SJCRH30 (cell line): ENCODE data around the gene HEMK1. TPM values are rescaled to one million over a fixed set of nuclear protein-coding genes. Genes with fewer than 3 reads are reported as not detected.
A peak's percentile ranks its signal among the peaks of the same experiment; 100 is the strongest.

Experiments
- DNase-seq, 2 experiments: peaks; one replicate each; pipeline ENCODE4 v3.0.0-alpha.2; 2015 to 2020
- H3K27ac ChIP-seq: fragments of 250-450 bp; sonication (Bioruptor Pico); 2 replicates; pipeline ENCODE4 v1.5.1; 2020; ENCODE audit warnings: mild to moderate bottlenecking, moderate library complexity
- H3K27me3 ChIP-seq: fragments of 250-450 bp; sonication (Bioruptor Pico); 2 replicates; pipeline ENCODE4 v1.5.1; 2020; ENCODE audit warnings: mild to moderate bottlenecking, moderate library complexity
- H3K36me3 ChIP-seq: fragments of 250-450 bp; sonication (Bioruptor Pico); 2 replicates; pipeline ENCODE4 v1.5.1; 2020; ENCODE audit warnings: mild to moderate bottlenecking, moderate library complexity
- H3K4me1 ChIP-seq: fragments of 250-450 bp; sonication (Bioruptor Pico); 2 replicates; pipeline ENCODE4 v1.5.1; 2020; ENCODE audit warnings: mild to moderate bottlenecking, moderate library complexity
- H3K4me3 ChIP-seq: fragments of 250-450 bp; sonication (Bioruptor Pico); 2 replicates; pipeline ENCODE4 v1.5.1; 2020; ENCODE audit warnings: mild to moderate bottlenecking, moderate library complexity
- H3K9me3 ChIP-seq: fragments of 250-450 bp; sonication (Bioruptor Pico); replicated peaks from 2 replicates; pipeline ENCODE4 v1.5.1; 2020; ENCODE audit warnings: mild to moderate bottlenecking, moderate library complexity
- total RNA-seq: library from RNA; depleted of rRNA; stranded (reverse); fragments of >200 nt; shearing (Covaris generic); gene quantifications from 2 replicates; pipeline ENCODE4 v1.2.3, GENCODE V29; 2014

HEMK1 gene
- total RNA-seq, 1 experiment from 2014 or later: 6.2 TPM

- Histone ChIP-seq H3K4me3 (no peak overlapping the region), H3K27ac (no peak overlapping the region), H3K27me3 (no peaks in the 10 kb centered on the region), H3K4me1 (no peaks in the 10 kb centered on the region), H3K36me3 (no peaks in the 10 kb centered on the region), H3K9me3 (no peaks in the 10 kb centered on the region)
- DNase-seq: no peak
Measured at GRCh38 chr3:50577348-50577747, 8.0 kb downstream of the HEMK1 start.

DNA sequence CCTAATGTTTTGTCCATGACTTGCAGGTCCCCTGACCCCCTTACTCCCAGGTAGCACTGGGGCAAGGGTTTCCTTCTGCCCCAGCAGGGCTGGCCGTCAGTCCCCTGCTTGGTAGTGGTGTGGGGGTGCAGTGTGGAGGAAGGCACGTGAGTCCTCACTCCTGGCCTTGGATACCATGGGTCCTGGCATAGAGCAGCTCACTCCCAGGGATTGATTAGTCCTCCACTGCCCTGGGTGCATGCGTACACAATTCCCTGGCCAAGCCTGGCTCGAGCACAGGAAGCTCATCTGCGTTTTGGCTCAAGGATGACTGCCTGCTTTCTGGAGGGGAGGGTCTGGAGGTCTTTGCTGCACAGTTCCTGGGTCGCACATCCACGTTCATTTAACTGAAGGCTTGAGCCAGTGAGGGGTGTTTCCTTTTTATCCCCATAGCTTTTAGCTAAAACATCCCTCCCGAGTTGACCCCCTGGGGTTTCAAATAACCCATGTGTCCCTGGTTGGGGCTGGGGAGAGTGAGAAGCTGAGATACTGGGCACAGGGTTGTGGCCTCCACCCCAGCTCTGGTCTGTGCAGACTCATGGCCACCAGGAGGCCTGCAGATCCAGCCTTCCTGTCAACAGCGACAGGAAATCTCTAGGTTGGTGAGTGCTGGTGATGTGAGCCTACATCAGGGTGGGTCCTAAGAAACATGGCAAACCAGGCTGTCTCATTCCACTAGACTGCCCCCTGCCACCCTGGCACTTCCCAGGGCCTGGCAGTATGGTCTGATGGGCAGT is 11.5 kb downstream of the HEMK1 start:
- Histone ChIP-seq H3K36me3 (no peaks in the 10 kb centered on the region), H3K27ac (no peak overlapping the region)

DNA sequence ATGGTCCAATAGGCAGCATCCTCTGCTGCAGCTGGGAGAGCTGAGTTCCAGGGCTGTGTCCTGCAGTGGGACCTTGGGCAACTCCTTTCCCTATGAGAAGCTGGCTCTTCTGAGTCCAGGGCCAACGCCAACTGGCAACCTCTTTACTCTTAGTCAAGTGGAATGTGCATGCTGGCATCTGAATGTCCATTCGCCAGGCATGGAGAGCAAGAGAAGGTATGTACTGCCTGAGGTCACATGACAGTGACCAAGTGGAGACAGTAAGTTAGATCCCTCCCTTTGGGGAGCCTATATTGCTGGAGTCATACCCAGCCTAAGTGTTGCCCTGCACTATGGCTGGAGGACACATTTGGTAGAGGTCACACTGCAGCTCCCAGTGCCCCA is 12.1 kb downstream of the HEMK1 start:
- no peaks in the 10 kb centered on the region for H3K4me1 ChIP-seq
- no peak overlapping the region for H3K4me3 ChIP-seq
- H3K27ac ChIP-seq: no peak overlapping the region
- H3K36me3 ChIP-seq: no peaks in the 10 kb centered on the region
- H3K27me3 ChIP-seq: no peaks in the 10 kb centered on the region
- no peak for DNase-seq
- H3K9me3 ChIP-seq: no peaks in the 10 kb centered on the region

More for the DNA sequence above, 11.5 kb downstream of the HEMK1 start:
- no peaks in the 10 kb centered on the region for H3K4me1 ChIP-seq
- no peak for DNase-seq
- H3K4me3 ChIP-seq: no peak overlapping the region
- no peaks in the 10 kb centered on the region for H3K9me3 ChIP-seq
- H3K27me3 ChIP-seq: no peaks in the 10 kb centered on the region

- DNase-seq: no peak
- no peaks in the 10 kb centered on the region for H3K36me3 ChIP-seq
- no peak overlapping the region for H3K4me3 ChIP-seq
- H3K9me3 ChIP-seq: no peaks in the 10 kb centered on the region
- H3K4me1 ChIP-seq: no peaks in the 10 kb centered on the region
- no peak overlapping the region for H3K27ac ChIP-seq
- no peaks in the 10 kb centered on the region for H3K27me3 ChIP-seq
Measured at GRCh38 chr3:50582083-50582482, 12.8 kb downstream of the HEMK1 start.

DNA sequence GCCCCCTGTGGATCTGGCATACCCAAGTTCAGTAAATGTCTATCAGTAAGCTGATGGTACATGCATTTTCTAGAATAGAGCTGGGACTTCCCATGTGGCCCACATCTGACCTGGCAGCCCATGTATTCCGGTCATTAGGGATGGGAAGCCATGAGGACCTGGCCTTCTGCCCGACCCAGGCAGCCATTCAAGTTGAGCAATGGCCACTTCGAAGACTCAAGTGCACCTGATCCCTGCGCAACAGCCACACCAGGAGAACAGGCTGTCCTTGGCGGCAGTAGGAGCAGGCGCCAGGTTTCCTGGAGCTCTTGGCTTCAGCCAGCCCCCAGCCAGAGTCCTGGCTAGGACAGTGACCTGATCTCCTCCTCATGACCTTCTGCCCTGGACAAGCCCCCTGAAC is 14.6 kb downstream of the HEMK1 start:
- H3K4me1 ChIP-seq: 0 out of 2 replicates have a peak, but pooled peaks cover 3% of the 10 kb centered on the region
- H3K9me3 ChIP-seq: no peaks in the 10 kb centered on the region
- H3K27me3 ChIP-seq: no peaks in the 10 kb centered on the region
- no peak overlapping the region for H3K4me3 ChIP-seq
- DNase-seq: no peak
- no peaks in the 10 kb centered on the region for H3K36me3 ChIP-seq
- H3K27ac ChIP-seq: no peak overlapping the region

DNA sequence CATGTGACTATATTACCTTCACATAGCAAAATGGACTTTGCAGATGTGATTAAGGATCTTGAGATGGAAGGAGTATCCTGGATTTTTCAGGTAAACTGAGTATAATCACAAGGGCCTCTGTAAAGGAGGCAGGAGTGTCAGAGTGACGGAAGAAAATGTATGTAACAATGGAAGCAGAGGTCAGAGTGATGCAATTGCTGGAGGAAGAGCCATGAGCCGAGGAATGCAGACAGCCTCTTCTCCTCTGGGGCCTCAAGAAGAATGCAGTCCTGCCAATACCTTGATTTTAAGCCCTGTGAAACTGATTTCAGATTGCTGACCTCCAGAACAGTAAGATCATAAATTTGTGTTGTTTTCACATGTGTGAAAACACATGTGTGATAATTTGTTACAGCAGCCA is 15.1 kb downstream of the HEMK1 start:
- Histone ChIP-seq H3K4me1 (peaks cover 5% of the 10 kb centered on the region; the same call in 1 of the 2 replicates), H3K4me3 (no peak overlapping the region)

GRCh38 chr3:50585919-50586762 is 16.8 kb downstream of the HEMK1 start:
- DNase-seq: no peak
- H3K4me3 ChIP-seq: no peak overlapping the region
- no peaks in the 10 kb centered on the region for H3K27me3 ChIP-seq
- H3K27ac ChIP-seq: no peak overlapping the region
- H3K36me3 ChIP-seq: no peaks in the 10 kb centered on the region
- no peaks in the 10 kb centered on the region for H3K9me3 ChIP-seq
- peaks cover 17% of the 10 kb centered on the region for H3K4me1 ChIP-seq

More for the DNA sequence above, 15.1 kb downstream of the HEMK1 start:
- no peaks in the 10 kb centered on the region for H3K36me3 ChIP-seq
- no peak for DNase-seq
- H3K27me3 ChIP-seq: no peaks in the 10 kb centered on the region
- no peak overlapping the region for H3K27ac ChIP-seq
- H3K9me3 ChIP-seq: no peaks in the 10 kb centered on the region

- peaks cover 22% of the 10 kb centered on the region for H3K4me1 ChIP-seq
- no peak for DNase-seq
- H3K27ac ChIP-seq: no peak overlapping the region
- no peaks in the 10 kb centered on the region for H3K9me3 ChIP-seq
- no peaks in the 10 kb centered on the region for H3K36me3 ChIP-seq
- no peak overlapping the region for H3K4me3 ChIP-seq
- no peaks in the 10 kb centered on the region for H3K27me3 ChIP-seq
Measured at GRCh38 chr3:50586763-50587070, 17.4 kb downstream of the HEMK1 start.

- Histone ChIP-seq H3K4me1 (peaks cover 25% of the 10 kb centered on the region), H3K27me3 (no peaks in the 10 kb centered on the region), H3K36me3 (no peaks in the 10 kb centered on the region), H3K4me3 (no peak overlapping the region), H3K9me3 (no peaks in the 10 kb centered on the region), H3K27ac (no peak overlapping the region)
- no peak for DNase-seq
Measured at GRCh38 chr3:50587373-50587772, 18.1 kb downstream of the HEMK1 start.

DNA sequence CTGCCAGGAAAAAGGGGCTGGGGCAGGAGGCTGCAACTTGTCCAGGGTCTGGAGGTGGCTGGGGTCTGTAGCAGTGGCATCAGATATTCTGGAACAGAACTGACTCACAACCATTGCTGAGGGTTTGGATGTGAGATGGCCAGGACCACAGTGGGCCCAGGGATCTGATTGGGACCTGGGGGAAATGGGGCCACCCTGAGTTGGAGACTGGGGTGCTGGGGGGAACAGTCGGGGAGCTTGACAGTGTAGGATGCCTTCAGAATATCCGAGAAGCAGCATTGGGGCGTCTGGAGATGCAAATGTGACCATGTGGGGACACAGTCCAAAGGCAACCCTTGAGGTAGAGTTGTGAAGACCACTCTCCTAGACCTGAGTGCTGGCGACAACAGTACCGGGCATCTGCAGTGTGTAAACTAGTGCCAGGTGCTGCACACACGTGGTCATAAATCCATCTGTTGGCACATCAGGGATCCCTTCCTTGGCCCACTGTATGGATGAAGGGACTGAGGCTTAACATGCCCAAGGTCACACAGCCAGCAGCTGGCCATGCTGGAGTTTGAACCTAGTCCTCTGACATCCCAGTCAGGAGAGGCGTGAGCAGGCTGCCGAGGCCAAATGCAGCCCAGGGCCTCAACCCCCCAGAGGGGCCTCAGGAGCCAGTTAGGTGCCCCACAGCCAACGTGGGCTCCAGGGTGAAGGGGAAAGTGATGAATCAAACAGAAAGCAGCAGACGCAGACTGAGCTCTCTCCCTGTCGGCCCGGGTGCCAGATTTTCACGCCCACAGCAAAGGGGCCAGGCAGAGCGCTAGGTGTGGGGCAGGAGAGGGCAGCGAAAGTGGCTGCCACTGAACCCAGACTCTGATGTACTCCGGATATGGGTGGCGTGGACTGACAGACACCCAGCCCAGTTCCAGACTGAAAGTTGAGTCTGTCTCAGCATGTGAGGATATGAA is 18.8 kb downstream of the HEMK1 start:
- no peak for DNase-seq
- no peaks in the 10 kb centered on the region for H3K36me3 ChIP-seq
- no peaks in the 10 kb centered on the region for H3K27me3 ChIP-seq
- no peaks in the 10 kb centered on the region for H3K9me3 ChIP-seq
- no peak overlapping the region for H3K4me3 ChIP-seq
- peaks cover 28% of the 10 kb centered on the region for H3K4me1 ChIP-seq
- H3K27ac ChIP-seq: no peak overlapping the region

GRCh38 chr3:50588759-50589433 is 19.6 kb downstream of the HEMK1 start:
- Histone ChIP-seq H3K36me3 (no peaks in the 10 kb centered on the region), H3K4me3 (no peak overlapping the region), H3K4me1 (peaks cover 28% of the 10 kb centered on the region), H3K27ac (no peak overlapping the region), H3K27me3 (no peaks in the 10 kb centered on the region), H3K9me3 (no peaks in the 10 kb centered on the region)
- peak; percentile 35 to 71 for DNase-seq

DNA sequence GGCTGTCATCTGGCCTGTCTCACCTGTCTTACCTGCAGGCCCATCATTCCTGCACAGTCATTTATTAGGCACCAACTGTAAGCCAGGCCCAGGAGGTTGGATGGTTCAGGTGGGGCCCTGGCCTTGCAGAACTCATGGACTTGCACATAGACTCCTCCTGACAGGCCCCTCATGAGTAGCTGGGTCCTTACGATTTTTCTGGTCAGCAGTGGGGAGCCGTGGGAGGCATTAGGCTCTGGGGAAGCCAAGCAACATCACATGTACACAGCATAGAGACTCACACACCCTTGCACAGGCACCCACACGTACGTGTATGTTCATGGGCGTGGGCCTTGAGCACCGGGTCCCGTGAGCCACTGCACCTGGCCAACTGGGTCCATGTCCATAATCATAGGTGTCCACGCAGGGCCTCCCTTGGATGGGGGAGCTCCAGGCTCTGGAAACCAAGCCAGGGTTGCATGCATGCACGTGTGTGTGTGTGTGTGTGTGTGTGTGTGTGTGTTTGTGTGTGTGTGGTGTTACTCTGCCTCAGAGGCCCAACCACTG is 21.9 kb downstream of the HEMK1 start:
- Histone ChIP-seq H3K4me1 (peaks cover 28% of the 10 kb centered on the region), H3K4me3 (no peak overlapping the region), H3K27ac (peak overlapping the region; percentile 98)

GRCh38 chr3:50592568-50592967 is 23.2 kb downstream of the HEMK1 start:
- Histone ChIP-seq H3K36me3 (no peaks in the 10 kb centered on the region), H3K27ac (no peak overlapping the region)

More for the DNA sequence above, 21.9 kb downstream of the HEMK1 start:
- Histone ChIP-seq H3K27me3 (no peaks in the 10 kb centered on the region), H3K36me3 (no peaks in the 10 kb centered on the region), H3K9me3 (no peaks in the 10 kb centered on the region)
- no peak for DNase-seq

DNA sequence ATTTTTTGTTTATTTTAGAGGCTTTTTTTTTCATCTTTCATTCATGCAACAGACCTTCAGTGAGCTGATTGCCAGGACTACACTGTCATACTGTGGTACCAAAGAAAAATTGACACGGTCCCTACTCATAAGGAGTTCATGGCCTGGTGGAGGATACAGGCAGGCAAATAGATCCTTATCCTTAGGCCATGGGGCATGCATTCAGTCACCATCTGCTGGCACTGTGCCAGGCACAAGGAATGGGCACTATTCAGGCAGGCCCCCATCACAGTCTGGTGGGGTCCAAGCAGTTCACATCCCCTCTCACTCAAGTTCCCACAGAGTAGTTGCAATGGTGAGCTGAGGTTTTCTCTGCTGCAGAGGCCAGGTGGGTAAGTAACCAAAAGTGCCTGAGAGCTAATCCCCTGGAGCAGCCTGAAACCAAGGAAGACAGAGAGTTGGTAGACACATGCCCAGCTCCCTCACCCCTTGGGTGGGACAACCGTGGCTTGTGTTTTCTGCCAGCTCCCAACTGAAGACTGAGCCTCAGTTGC is 25.0 kb downstream of the HEMK1 start:
- Histone ChIP-seq H3K4me1 (peaks cover 23% of the 10 kb centered on the region), H3K27ac (no peak overlapping the region), H3K9me3 (no peaks in the 10 kb centered on the region), H3K27me3 (no peaks in the 10 kb centered on the region), H3K36me3 (no peaks in the 10 kb centered on the region), H3K4me3 (no peak overlapping the region)
- peak in 1 of 2 experiments; percentile 21 for DNase-seq

More at GRCh38 chr3:50592568-50592967, 23.2 kb downstream of the HEMK1 start:
- Histone ChIP-seq H3K27me3 (no peaks in the 10 kb centered on the region), H3K4me3 (no peak overlapping the region), H3K4me1 (peaks cover 28% of the 10 kb centered on the region), H3K9me3 (no peaks in the 10 kb centered on the region)
- DNase-seq: no peak
